Testis (tissue), 3 donors: Measurements from ENCODE around the gene CD48. TPM values are rescaled to one million over a fixed set of nuclear protein-coding genes. Genes with fewer than 3 reads are reported as not detected.

ENCODE experiments used
- DNase-seq: peaks from one replicate; pipeline ENCODE4 v3.0.0-alpha.2; 2019
- H3K27ac ChIP-seq, 2 donors: fragments of 200-600 bp; sonication (generic); one replicate each; pipeline ENCODE4 v1.5.1; 2019
- H3K27me3 ChIP-seq: fragments of 200-600 bp; sonication (generic); one replicate; pipeline ENCODE4 v1.5.1; 2019
- H3K36me3 ChIP-seq: fragments of 200-600 bp; sonication (generic); one replicate; pipeline ENCODE4 v1.5.1; 2017; ENCODE audit warnings: low read depth; ENCODE audit errors: missing control alignments
- H3K4me1 ChIP-seq: fragments of 200-600 bp; sonication (generic); one replicate; pipeline ENCODE4 v1.5.1; 2019
- H3K4me3 ChIP-seq, 2 donors: fragments of 200-600 bp; sonication (generic); one replicate each; pipeline ENCODE4 v1.5.1; 2017 to 2019
- H3K9me3 ChIP-seq: fragments of 200-600 bp; sonication (generic); one replicate; pipeline ENCODE4 v1.5.1; 2017
- POLR2A ChIP-seq: fragments of 450-650 bp; IDR thresholded peaks from one replicate; pipeline ENCODE4 v1.6.1; 2017; ENCODE audit warnings: antibody characterized with exemption, mild to moderate bottlenecking, moderate library complexity
- WGBS, 2 donors: methylation state at CpG; one replicate each; pipeline ENCODE4 v1.1.5; 2018; 5-methylcytosine and 5-hydroxymethylcytosine counted together
- intact Hi-C: fragments of 100-400 bp; cut with DNase I; formaldehyde crosslinking; loops from one replicate; pipeline ENCODE4 v1.15.1; 2023; ENCODE audit warnings: low total_unique reads
- polyA plus RNA-seq: library from polyadenylated mRNA; stranded (reverse); fragments of 350-450 nt; fragmentation: Illumina TruSeq; extraction: RNeasy Lipid Tissue Mini Kit (QIAGEN cat#74804); gene quantifications from one replicate; pipeline ENCODE4 v1.2.3, GENCODE V29; 2014; ENCODE audit warnings: low read depth, low replicate concordance; ENCODE audit not compliant: insufficient read depth
- total RNA-seq, 2 donors: library from RNA; depleted of rRNA; stranded (reverse); fragments of >200 nt; gene quantifications; one replicate each; pipeline ENCODE4 v1.2.3, GENCODE V29; 2016
- TF ChIP-seq, protein P1 (sequence below), 3 experiments: fragments of 450-650 bp in 2 of 3; fragments of 200-600 bp in 1 of 3; sonication (generic) in 1 of 3; IDR thresholded peaks; one replicate each; pipeline ENCODE4 v1.5.1; 2016 to 2019; ENCODE audit warnings: antibody characterized with exemption in 3 of 3, mild to moderate bottlenecking in 2 of 3, moderate library complexity in 1 of 3

Gene CD48
- total and polyA plus RNA-seq, 3 donors from 2014 or later: 0.63 to 6.1 (median 1.4) TPM

DNA sequence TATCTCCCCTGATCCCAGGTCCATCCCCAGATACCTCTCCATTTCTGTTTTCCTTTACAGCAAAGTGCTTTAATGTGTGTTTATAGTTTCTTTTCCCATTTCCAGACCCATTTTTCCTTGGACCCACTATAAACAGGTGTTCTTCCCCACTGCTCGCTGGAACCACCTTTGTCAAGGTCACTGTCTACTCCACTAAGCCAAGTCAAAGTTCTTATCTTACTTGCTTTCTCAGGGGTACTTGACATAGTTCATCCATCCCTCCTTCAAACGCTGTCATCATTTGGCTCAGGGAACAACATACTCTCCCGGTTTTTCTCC lies 73.1 kb downstream of the CD48 start:
- Histone ChIP-seq H3K27me3 (no peaks in the 10 kb centered on the region), H3K4me1 (no peaks in the 10 kb centered on the region), H3K27ac (no peak overlapping the region), H3K4me3 (no peak overlapping the region), H3K9me3 (no peaks in the 10 kb centered on the region), H3K36me3 (no peaks in the 10 kb centered on the region)
- no peak for TF ChIP-seq POLR2A
- TF ChIP-seq, protein P1, sequence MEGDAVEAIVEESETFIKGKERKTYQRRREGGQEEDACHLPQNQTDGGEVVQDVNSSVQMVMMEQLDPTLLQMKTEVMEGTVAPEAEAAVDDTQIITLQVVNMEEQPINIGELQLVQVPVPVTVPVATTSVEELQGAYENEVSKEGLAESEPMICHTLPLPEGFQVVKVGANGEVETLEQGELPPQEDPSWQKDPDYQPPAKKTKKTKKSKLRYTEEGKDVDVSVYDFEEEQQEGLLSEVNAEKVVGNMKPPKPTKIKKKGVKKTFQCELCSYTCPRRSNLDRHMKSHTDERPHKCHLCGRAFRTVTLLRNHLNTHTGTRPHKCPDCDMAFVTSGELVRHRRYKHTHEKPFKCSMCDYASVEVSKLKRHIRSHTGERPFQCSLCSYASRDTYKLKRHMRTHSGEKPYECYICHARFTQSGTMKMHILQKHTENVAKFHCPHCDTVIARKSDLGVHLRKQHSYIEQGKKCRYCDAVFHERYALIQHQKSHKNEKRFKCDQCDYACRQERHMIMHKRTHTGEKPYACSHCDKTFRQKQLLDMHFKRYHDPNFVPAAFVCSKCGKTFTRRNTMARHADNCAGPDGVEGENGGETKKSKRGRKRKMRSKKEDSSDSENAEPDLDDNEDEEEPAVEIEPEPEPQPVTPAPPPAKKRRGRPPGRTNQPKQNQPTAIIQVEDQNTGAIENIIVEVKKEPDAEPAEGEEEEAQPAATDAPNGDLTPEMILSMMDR (IDR thresholded peaks at IDR 0.05): no peak
- intact Hi-C loops: no loop called here
- WGBS, 2 donors: 39 to 51% methylated on average over 3 of the region's 3 CpGs
- DNase-seq: no peak

DNA sequence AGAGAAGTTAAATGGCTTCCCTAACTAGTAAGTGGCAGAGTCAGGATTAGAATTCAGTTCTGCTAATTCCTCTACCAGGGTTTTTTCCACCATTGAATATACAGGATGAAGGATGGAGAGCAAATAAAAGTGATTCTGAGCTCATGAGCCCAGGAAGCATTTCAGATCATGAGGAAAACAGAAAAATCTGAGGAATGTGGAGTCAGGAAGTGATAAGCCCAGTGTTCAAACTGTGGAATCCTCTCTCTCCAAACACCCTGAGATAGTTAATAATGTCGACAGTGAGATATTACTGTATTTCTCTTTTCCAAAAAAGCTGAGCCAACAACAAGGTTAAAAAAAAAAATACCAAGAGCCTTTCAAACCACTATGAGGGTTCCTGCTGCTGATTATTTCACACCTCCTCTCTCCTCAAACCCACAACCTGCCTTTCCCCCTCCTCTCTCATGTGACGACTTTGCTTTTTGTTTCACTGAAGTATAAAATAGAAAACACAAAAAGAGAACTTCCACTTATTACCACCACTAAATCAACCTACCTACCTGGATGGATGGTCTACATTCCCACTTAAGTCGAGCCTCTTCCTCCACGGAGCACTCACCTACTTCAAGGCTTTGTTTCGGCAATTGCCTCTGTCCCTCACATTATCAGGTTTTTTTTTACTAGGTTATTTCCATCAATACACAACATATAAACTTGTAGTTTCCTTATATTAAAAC lies 73.6 kb downstream of the CD48 start:
- no peaks in the 10 kb centered on the region for H3K27me3 ChIP-seq
- H3K4me1 ChIP-seq: no peaks in the 10 kb centered on the region
- no peak for DNase-seq
- no peaks in the 10 kb centered on the region for H3K9me3 ChIP-seq
- no peak overlapping the region for H3K27ac ChIP-seq
- 62 to 64% methylated on average over 5 of the region's 5 CpGs for WGBS, 2 donors
- no peak overlapping the region for H3K4me3 ChIP-seq
- intact Hi-C loops: no loop called here
- H3K36me3 ChIP-seq: no peaks in the 10 kb centered on the region
- no peak for TF ChIP-seq POLR2A
- TF ChIP-seq, protein P1 (IDR thresholded peaks at IDR 0.05): no peak

DNA sequence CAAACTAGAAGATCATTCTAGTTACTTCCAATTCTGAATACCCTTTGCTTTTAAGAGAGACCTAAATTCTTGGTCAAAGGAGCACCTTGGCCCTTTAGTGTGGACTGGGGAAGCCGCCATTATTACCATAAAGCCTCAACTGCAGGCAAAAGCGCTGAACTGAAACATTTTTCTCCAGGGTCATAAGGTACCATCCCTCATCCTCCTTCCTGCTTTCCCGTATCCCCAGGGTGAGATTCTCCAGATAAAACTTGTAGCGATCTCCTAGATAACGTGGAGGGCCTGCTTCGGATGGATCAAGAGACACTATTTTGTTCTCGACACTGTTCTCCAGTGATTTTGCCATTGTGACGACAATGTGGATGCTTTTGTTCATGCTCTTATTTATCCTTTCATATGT lies 74.6 kb downstream of the CD48 start:
- 94 to 95% methylated on average over 8 of the region's 8 CpGs for WGBS, 2 donors
- TF ChIP-seq POLR2A: no peak
- TF ChIP-seq, protein P1 (IDR thresholded peaks at IDR 0.05): no peak
- H3K9me3 ChIP-seq: no peaks in the 10 kb centered on the region
- H3K27ac ChIP-seq: no peak overlapping the region
- H3K27me3 ChIP-seq: no peaks in the 10 kb centered on the region
- DNase-seq: no peak
- intact Hi-C loops: no loop called here
- H3K4me3 ChIP-seq: no peak overlapping the region
- H3K4me1 ChIP-seq: no peaks in the 10 kb centered on the region
- H3K36me3 ChIP-seq: no peaks in the 10 kb centered on the region

DNA sequence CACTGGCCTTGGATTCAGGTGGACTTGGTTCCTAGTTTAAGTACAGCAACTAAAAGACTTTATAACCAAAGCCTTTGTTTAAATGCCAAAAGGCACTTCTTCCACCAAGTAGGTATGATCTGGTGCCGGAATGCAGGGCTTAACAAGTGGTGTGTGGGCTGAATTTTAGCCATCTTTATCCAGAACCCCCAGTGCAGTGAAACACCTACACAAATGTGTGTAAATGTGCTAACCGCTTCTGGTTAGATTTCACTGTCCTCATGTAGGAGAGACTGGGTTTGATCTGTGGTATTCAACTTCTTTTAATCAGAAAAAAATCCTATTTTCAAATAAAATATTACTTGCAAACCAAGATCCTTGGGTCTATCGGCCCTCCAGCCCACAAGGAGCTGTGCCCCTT lies 75.1 kb downstream of the CD48 start:
- Histone ChIP-seq H3K9me3 (no peaks in the 10 kb centered on the region), H3K4me3 (no peak overlapping the region), H3K27ac (no peak overlapping the region), H3K36me3 (no peaks in the 10 kb centered on the region), H3K27me3 (no peaks in the 10 kb centered on the region), H3K4me1 (no peaks in the 10 kb centered on the region)
- 95 to 97% methylated on average over 3 of the region's 3 CpGs for WGBS, 2 donors
- intact Hi-C loops: no loop called here
- no peak for TF ChIP-seq POLR2A
- TF ChIP-seq, protein P1 (IDR thresholded peaks at IDR 0.05): no peak
- DNase-seq: no peak

DNA sequence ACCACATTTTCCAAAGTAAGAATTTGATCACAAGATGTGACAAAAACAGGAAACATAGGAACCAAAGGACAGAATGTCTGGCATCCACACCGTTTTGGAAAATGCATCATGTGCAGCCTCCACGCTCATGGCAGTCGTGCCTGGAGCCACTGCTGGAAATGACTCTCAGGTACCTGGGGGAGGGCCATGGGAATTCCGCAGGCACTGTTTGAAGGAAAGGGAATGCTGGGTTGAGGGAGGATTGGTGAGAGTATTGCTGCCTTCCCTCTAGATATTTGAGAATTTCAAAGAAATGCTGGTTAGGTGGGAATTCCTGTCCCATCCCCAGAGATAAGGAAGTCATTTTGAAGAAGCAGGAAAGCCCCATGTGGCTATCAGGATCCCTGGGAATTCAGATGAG lies 75.5 kb downstream of the CD48 start:
- H3K36me3 ChIP-seq: no peaks in the 10 kb centered on the region
- H3K27ac ChIP-seq: no peak overlapping the region
- TF ChIP-seq, protein P1 (IDR thresholded peaks at IDR 0.05): no peak
- TF ChIP-seq POLR2A: no peak
- no peak for DNase-seq
- H3K4me3 ChIP-seq: no peak overlapping the region
- no peaks in the 10 kb centered on the region for H3K4me1 ChIP-seq
- no peaks in the 10 kb centered on the region for H3K27me3 ChIP-seq
- H3K9me3 ChIP-seq: no peaks in the 10 kb centered on the region
- 81 to 82% methylated on average over 4 of the region's 4 CpGs for whole genome bisulfite sequencing, 2 donors
- intact Hi-C loops: no loop called here
